Left cardiac atrium (tissue), 4 donors: ENCODE results near the gene KCTD1. TPM values are rescaled to one million over a fixed set of nuclear protein-coding genes. Genes with fewer than 3 reads are reported as not detected.

Experiments
- ATAC-seq, 2 donors: fragments of 200-7000 bp; cut with Tn5 transposase; one replicate each; pipeline ENCODE4 v1.9.1; 2020; ENCODE audit warnings: mild to moderate bottlenecking in 2 of 2, moderate library complexity in 2 of 2
- DNase-seq: peaks from one replicate; pipeline ENCODE4 v3.0.0-alpha.2; 2020
- intact Hi-C, 2 donors: fragments of 100-400 bp; cut with DNase I; formaldehyde crosslinking; loops; one replicate each; pipeline versions ENCODE4 v1.14.1 to v1.15.1; 2022 to 2023
- total RNA-seq, 2 donors: library from RNA; stranded (reverse); fragmentation: NEBNext Ultra II Directional; extraction: Animal tissue kit (Norgen Biotek cat#: 25700); gene quantifications; one replicate each; pipeline ENCODE4 v1.2.1, GENCODE V29; 2021
- donor health status: DM: no; HTN: yes; CAD: no.
- donor health status: DM: no; HTN: yes; CAD: no; lungs with severe emphysema.
- donor health status: DM: yes; HTN: yes; CAD: no.
- donor health status: Dilated cardiomyopathy.

KCTD1 gene
- total RNA-seq, 2 donors from 2014 or later: 35.6 to 42.2 TPM

DNA sequence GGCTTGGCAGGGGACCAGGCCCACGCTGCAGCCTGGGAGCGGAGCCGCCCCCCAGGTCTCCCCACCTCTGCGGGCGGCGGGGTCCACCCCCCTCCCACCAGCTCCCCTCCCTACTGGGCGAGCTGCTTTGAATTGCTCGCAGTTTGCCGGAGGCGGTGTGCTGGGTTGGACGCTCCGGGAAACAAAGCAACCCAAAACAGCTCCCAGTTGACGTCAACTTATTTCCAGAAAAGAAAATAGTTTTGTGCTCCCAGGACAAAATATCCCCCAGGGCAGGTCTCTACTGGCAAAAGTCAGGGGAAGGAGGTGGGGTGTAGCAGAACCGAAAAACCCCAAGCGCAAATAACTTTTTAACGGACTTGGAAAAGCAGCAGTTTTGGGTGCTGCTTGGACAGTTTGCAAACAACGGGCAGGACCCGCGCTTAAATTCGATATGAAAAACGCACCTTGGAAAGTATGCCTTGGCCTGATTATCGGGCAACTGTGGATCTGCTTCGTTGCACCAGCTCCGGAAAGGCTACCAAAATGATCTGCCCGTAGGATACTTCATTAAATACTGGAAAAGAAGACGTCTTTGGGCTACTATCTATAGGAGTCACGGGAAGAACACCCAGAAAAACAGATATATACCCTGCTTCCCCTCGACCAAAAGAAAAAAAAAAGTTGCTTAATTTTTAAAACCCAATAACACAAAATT, 2.8 kb upstream of the KCTD1 start:
- no peak for ATAC-seq
- peak; percentile 38 for DNase-seq
- intact Hi-C loops: no loop called here

- DNase-seq: peak; percentile 79
- intact Hi-C loops: loop anchor here in 1 of 2 donors (5.0 to 10.0 kb wide), 3 partner anchors 42 to 105 kb away; no protein-coding TSS in a partner anchor
Measured at GRCh38 chr18:26549263-26550094, 1.1 kb upstream of the KCTD1 start.

DNA sequence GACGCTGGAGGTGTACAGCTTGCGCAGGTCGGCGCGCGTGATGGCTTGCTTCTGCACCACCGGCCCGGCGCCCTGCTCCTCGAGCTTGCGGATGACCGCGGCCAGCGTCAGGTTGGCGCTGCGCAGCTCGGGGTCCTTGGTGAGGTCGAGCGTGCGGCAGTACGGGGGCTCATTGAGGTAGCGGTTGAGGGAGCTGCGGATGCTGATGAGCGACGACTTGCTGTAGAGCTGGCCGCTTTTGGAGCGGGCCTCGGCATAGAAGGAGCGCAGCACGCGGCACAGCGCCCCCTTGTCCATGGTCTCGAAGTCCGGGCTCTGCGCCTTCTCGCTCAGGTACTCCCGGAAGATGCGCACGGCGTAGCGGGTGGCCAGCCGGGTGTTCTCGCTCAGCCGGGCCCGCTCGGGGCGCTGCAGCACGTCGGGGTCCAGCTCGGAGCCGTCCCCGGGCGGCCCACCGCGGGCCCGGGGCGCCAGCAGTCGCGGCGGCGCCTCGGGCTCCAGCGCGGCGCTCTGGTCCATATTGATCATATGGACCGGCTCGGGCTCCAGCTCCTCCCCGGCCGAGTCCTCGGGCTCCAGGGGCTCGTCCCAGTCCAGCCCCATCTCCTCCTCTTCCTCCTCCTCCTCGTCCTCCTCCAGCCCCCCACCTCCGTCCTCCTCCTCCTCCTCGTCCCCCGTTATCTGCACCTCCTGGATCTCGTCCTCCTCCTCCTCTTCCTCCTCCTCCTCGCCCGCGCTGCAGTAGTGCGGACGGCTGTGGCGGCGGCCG, 523 bp downstream of the KCTD1 start:
- DNase-seq (peak; percentile 83), ATAC-seq (peak; percentile 53 to 61)
- intact Hi-C loops: loop anchor here in 1 of 2 donors (5.0 to 10.0 kb wide), 3 partner anchors 41 to 107 kb away; no protein-coding TSS in a partner anchor

More at GRCh38 chr18:26549263-26550094, 1.1 kb upstream of the KCTD1 start:
- peak; percentile 55 to 73 for ATAC-seq

- no peak for ATAC-seq
- intact Hi-C loops: loop anchor here in 1 of 2 donors (5.0 to 10.0 kb wide), 3 partner anchors 40 to 108 kb away; no protein-coding TSS in a partner anchor
- DNase-seq: peak; percentile 22
Measured at GRCh38 chr18:26546875-26547645, 1.3 kb downstream of the KCTD1 start.

- ATAC-seq (no peak), DNase-seq (no peak)
- intact Hi-C loops: loop anchor here in 1 of 2 donors (5.0 to 10.0 kb wide), 3 partner anchors 39 to 108 kb away; no protein-coding TSS in a partner anchor
Measured at GRCh38 chr18:26546170-26546874, 2.0 kb downstream of the KCTD1 start.

GRCh38 chr18:26545335-26546123, 2.8 kb downstream of the KCTD1 start:
- DNase-seq (no peak), ATAC-seq (no peak)
- intact Hi-C loops: loop anchor here in 1 of 2 donors (5.0 to 10.0 kb wide), 3 partner anchors 38 to 109 kb away; no protein-coding TSS in a partner anchor

- intact Hi-C loops: loop anchor here in 1 of 2 donors (10.0 kb wide), 1 partner anchor 110 kb away; no protein-coding TSS in a partner anchor
- ATAC-seq (no peak), DNase-seq (no peak)
Measured at GRCh38 chr18:26544451-26544850, 3.9 kb downstream of the KCTD1 start.

DNA sequence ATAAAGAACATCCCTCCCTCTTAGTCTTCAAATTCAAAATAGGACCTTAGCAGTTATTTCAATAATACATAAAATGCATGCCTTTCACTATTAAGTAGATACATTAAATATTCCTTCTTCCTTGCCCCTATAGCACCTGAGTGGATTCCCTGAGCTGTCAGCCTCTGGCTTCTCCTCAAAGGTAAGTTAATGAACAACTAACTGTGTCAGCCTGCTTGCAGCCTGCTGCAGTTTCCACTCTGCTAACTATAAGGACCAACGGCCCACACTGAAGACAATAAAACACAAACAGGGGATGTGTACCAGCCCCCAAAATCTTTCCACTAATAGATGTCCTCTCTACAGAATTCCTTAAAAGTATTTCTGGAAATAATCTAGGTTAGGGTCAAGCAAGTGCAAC, 5.0 kb downstream of the KCTD1 start:
- DNase-seq (no peak), ATAC-seq (no peak)
- intact Hi-C loops: loop anchor here in 1 of 2 donors (10.0 kb wide), 1 partner anchor 111 kb away; no protein-coding TSS in a partner anchor

- intact Hi-C loops: loop anchor here in 1 of 2 donors (10.0 kb wide), 1 partner anchor 115 kb away; no protein-coding TSS in a partner anchor
- DNase-seq (no peak), ATAC-seq (peak in 1 of 2 donors; percentile 59)
Measured at GRCh38 chr18:26540043-26540628, 8.2 kb downstream of the KCTD1 start.

GRCh38 chr18:26538524-26538923, 9.8 kb downstream of the KCTD1 start:
- intact Hi-C loops: no loop called here
- ATAC-seq (no peak), DNase-seq (no peak)

- DNase-seq (no peak), ATAC-seq (no peak)
- intact Hi-C loops: no loop called here
Measured at GRCh38 chr18:26536664-26537063, 11.7 kb downstream of the KCTD1 start.

- intact Hi-C loops: no loop called here
- no peak for DNase-seq
- ATAC-seq: no peak
Measured at GRCh38 chr18:26536032-26536431, 12.3 kb downstream of the KCTD1 start.

- intact Hi-C loops: no loop called here
- no peak for ATAC-seq
- DNase-seq: no peak
Measured at GRCh38 chr18:26535630-26536029, 12.7 kb downstream of the KCTD1 start.

DNA sequence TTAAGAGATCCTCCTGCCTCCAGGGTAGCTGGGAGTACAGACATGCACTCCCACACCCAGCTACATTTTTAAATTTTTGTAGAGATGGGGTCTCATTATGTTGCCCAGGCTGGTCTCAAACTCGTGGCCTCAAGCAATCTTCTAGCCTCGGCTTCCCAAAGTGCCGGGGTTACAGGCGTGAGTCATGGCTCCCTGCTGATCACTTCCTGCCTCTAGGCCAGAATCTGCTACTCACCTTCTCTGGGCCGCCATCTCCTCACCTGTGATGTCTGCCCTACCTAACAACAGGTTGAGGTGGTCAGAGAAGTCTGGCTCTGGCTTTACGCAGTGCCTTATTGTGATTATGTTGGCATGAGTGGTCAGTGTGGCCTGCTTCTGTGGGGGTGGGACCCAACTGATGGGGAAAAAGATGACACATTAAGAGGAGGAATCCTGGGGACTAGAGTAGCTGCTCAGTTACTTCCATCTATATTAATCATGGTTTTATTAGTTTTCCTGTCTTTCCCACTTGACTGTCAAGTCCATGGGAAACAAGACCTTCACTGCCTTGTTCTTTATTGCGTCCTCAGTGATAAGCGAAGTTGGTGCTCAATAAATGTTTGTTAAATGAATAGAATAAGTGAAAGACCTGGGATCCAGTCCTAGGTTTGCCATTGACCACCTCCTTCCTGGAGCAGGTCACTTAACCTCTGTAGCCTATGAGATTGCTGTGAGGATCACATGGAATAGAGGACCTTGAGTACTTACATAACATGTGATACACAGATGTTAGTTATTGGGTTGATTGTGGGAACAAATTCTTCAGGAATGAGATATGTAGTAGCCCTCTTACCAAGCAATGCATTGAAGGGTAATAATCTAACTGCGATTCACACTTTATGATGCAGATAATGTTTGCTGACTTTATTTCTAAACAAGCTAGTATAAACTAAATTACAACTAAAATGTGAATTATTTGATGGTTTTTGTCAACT, 15.7 kb downstream of the KCTD1 start:
- ATAC-seq (no peak), DNase-seq (no peak)
- intact Hi-C loops: no loop called here

- no peak for ATAC-seq
- intact Hi-C loops: no loop called here
- no peak for DNase-seq
Measured at GRCh38 chr18:26531605-26532298, 16.6 kb downstream of the KCTD1 start.
